Hematopoietic multipotent progenitor cell treated with erythropoietin and hydrocortisone succinate and interleukin-3 and kit ligand, for 4 days (in vitro differentiated cells): Measurements from ENCODE around the gene AKAP12.

Experiments
- DNase-seq: peaks from one replicate; pipeline ENCODE4 v3.0.0-alpha.2; 2015

AKAP12 gene

GRCh38 chr6:151284012-151284411, 44.2 kb downstream of the AKAP12 start:
- no peak for DNase-seq

GRCh38 chr6:151284548-151285017, 44.8 kb downstream of the AKAP12 start:
- DNase-seq = no peak

GRCh38 chr6:151285122-151285521, 45.4 kb downstream of the AKAP12 start:
- DNase-seq = no peak

- no peak for DNase-seq
Observed at GRCh38 chr6:151286214-151286613, 46.4 kb downstream of the AKAP12 start.

- DNase-seq = no peak
Observed at GRCh38 chr6:151288712-151289398, 49.1 kb downstream of the AKAP12 start.

- DNase-seq = peak; percentile 89
Observed at GRCh38 chr6:151289399-151290007, 49.7 kb downstream of the AKAP12 start.

GRCh38 chr6:151290877-151291721, 51.3 kb downstream of the AKAP12 start:
- DNase-seq = no peak

- DNase-seq = no peak
Observed at GRCh38 chr6:151291722-151292059, 51.9 kb downstream of the AKAP12 start.

- DNase-seq = peak; percentile 69
Observed at GRCh38 chr6:151292974-151293687, 53.4 kb downstream of the AKAP12 start.

GRCh38 chr6:151293688-151294016, 53.9 kb downstream of the AKAP12 start:
- DNase-seq = no peak

GRCh38 chr6:151294561-151295101, 54.9 kb downstream of the AKAP12 start:
- DNase-seq = no peak

- DNase-seq = no peak
Observed at GRCh38 chr6:151297886-151298285, 58.1 kb downstream of the AKAP12 start.

- no peak for DNase-seq
Observed at GRCh38 chr6:151299011-151299410, 59.2 kb downstream of the AKAP12 start.

GRCh38 chr6:151300267-151300991, 60.7 kb downstream of the AKAP12 start:
- DNase-seq = no peak

GRCh38 chr6:151301547-151301946, 61.8 kb downstream of the AKAP12 start:
- no peak for DNase-seq

GRCh38 chr6:151303231-151303630, 63.5 kb downstream of the AKAP12 start:
- DNase-seq = no peak

- DNase-seq = no peak
Observed at GRCh38 chr6:151306269-151306783, 66.6 kb downstream of the AKAP12 start.

GRCh38 chr6:151307501-151307900, 67.7 kb downstream of the AKAP12 start:
- DNase-seq = no peak

- DNase-seq = no peak
Observed at GRCh38 chr6:151309619-151310018, 69.9 kb downstream of the AKAP12 start.

- no peak for DNase-seq
Observed at GRCh38 chr6:151310279-151310678, 70.5 kb downstream of the AKAP12 start.

GRCh38 chr6:151310852-151311767, 71.3 kb downstream of the AKAP12 start:
- peak; percentile 45 for DNase-seq
